Smooth muscle cell (in vitro differentiated cells): ENCODE results near the gene ST6GAL1. TPM values are rescaled to one million over a fixed set of nuclear protein-coding genes. Genes with fewer than 3 reads are reported as not detected.

Experiments used
- DNase-seq: peaks from one replicate; lab custom pipeline; 2025; ENCODE audit not compliant: unreplicated experiment; lab: John Stamatoyannopoulos, UW
- H2AFZ ChIP-seq: fragments of 200-600 bp; sonication (generic); 2 replicates; pipeline ENCODE4 v1.6.0; 2016; ENCODE audit warnings: antibody characterized with exemption, low read depth, mild to moderate bottlenecking
- H3F3A ChIP-seq: fragments of 200-600 bp; sonication (generic); 2 replicates; pipeline ENCODE4 v1.6.0; 2017; ENCODE audit warnings: antibody characterized with exemption, low read depth
- H3K27ac ChIP-seq: fragments of 200-600 bp; sonication (generic); 2 replicates; pipeline ENCODE4 v1.5.1; 2016; ENCODE audit warnings: low read depth, mild to moderate bottlenecking
- H3K27me3 ChIP-seq: fragments of 200-600 bp; sonication (generic); 2 replicates; pipeline ENCODE4 v1.6.1; 2016; ENCODE audit warnings: low read depth, mild to moderate bottlenecking
- H3K36me3 ChIP-seq: fragments of 200-600 bp; sonication (generic); 2 replicates; pipeline ENCODE4 v1.5.1; 2016; ENCODE audit warnings: low read depth
- H3K4me1 ChIP-seq: fragments of 200-600 bp; sonication (generic); 2 replicates; pipeline ENCODE4 v1.5.1; 2016; ENCODE audit warnings: low read depth
- H3K4me2 ChIP-seq: fragments of 200-600 bp; sonication (generic); 2 replicates; pipeline ENCODE4 v1.6.0; 2016; ENCODE audit warnings: mild to moderate bottlenecking
- H3K4me3 ChIP-seq: fragments of 200-600 bp; sonication (generic); 2 replicates; pipeline ENCODE4 v1.5.1; 2016; ENCODE audit warnings: mild to moderate bottlenecking
- H3K79me2 ChIP-seq: fragments of 200-600 bp; sonication (generic); 2 replicates; pipeline ENCODE4 v1.6.0; 2016; ENCODE audit warnings: low read depth, mild to moderate bottlenecking
- H3K9ac ChIP-seq: fragments of 200-600 bp; sonication (generic); 2 replicates; pipeline ENCODE4 v1.6.0; 2016; ENCODE audit warnings: low read depth
- H3K9me3 ChIP-seq: fragments of 200-600 bp; sonication (generic); replicated peaks from 2 replicates; pipeline ENCODE4 v1.5.1; 2016; ENCODE audit warnings: low read depth
- H4K20me1 ChIP-seq: fragments of 200-600 bp; sonication (generic); 2 replicates; pipeline ENCODE4 v1.6.0; 2016; ENCODE audit warnings: low read depth
- WGBS: methylation state at CpG from one replicate; pipeline ENCODE4 v1.1.7; 2016; ENCODE audit warnings: low lambda C conversion rate; 5-methylcytosine and 5-hydroxymethylcytosine counted together
- polyA plus RNA-seq: library from polyadenylated mRNA; unstranded; fragments of >200 nt; fragmentation: Nextera tagmentation; extraction: Ambion mirVana; gene quantifications from 2 replicates; pipeline ENCODE4 v1.2.1, GENCODE V29; 2016
- total RNA-seq: library from RNA; depleted of rRNA; stranded (reverse); fragments of >200 nt; gene quantifications from 2 replicates; pipeline ENCODE4 v1.2.3, GENCODE V29; 2014
- TF ChIP-seq, protein P1 (sequence below): fragments of 200-600 bp; sonication (generic); IDR thresholded peaks from 2 replicates; pipeline ENCODE4 v1.5.1; 2017; ENCODE audit warnings: borderline replicate concordance, mild to moderate bottlenecking, antibody characterized with exemption; ENCODE audit not compliant: insufficient read depth, poor library complexity, severe bottlenecking

ST6GAL1 gene
- total and polyA plus RNA-seq, 2 experiments from 2014 or later: 3.5 to 8.9 TPM

GRCh38 chr3:187122261-187122660 is 191.9 kb downstream of the ST6GAL1 start:
- Histone ChIP-seq H4K20me1 (no peaks in the 10 kb centered on the region), H3K27ac (no peak overlapping the region), H3K27me3 (no peaks in the 10 kb centered on the region), H3K9me3 (no peaks in the 10 kb centered on the region), H3K4me3 (no peak overlapping the region), H3F3A (no peaks in the 10 kb centered on the region), H2AFZ (no peak overlapping the region), H3K79me2 (no peaks in the 10 kb centered on the region), H3K9ac (no peak overlapping the region), H3K36me3 (no peaks in the 10 kb centered on the region), H3K4me2 (no peak overlapping the region), H3K4me1 (no peaks in the 10 kb centered on the region)
- 100% methylated on average over 1 of the region's 1 CpG for WGBS
- no peak for DNase-seq
- TF ChIP-seq, protein P1, sequence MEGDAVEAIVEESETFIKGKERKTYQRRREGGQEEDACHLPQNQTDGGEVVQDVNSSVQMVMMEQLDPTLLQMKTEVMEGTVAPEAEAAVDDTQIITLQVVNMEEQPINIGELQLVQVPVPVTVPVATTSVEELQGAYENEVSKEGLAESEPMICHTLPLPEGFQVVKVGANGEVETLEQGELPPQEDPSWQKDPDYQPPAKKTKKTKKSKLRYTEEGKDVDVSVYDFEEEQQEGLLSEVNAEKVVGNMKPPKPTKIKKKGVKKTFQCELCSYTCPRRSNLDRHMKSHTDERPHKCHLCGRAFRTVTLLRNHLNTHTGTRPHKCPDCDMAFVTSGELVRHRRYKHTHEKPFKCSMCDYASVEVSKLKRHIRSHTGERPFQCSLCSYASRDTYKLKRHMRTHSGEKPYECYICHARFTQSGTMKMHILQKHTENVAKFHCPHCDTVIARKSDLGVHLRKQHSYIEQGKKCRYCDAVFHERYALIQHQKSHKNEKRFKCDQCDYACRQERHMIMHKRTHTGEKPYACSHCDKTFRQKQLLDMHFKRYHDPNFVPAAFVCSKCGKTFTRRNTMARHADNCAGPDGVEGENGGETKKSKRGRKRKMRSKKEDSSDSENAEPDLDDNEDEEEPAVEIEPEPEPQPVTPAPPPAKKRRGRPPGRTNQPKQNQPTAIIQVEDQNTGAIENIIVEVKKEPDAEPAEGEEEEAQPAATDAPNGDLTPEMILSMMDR: no peak

GRCh38 chr3:187125319-187126031 is 195.1 kb downstream of the ST6GAL1 start:
- H3K4me2 ChIP-seq: no peak overlapping the region
- H3K9me3 ChIP-seq: no peaks in the 10 kb centered on the region
- H3K27me3 ChIP-seq: no peaks in the 10 kb centered on the region
- H3K36me3 ChIP-seq: no peaks in the 10 kb centered on the region
- H3K4me1 ChIP-seq: no peaks in the 10 kb centered on the region
- H3F3A ChIP-seq: no peaks in the 10 kb centered on the region
- no peaks in the 10 kb centered on the region for H3K79me2 ChIP-seq
- H3K27ac ChIP-seq: no peak overlapping the region
- no peak overlapping the region for H3K9ac ChIP-seq
- no peak for DNase-seq
- no peak overlapping the region for H3K4me3 ChIP-seq
- no peak overlapping the region for H2AFZ ChIP-seq
- 100% methylated on average over 6 of the region's 6 CpGs for WGBS
- TF ChIP-seq, protein P1: no peak
- H4K20me1 ChIP-seq: no peaks in the 10 kb centered on the region

Other genes starting within 250 kb of the ST6GAL1 start
- gene KNG1, start 213.2 kb upstream of the ST6GAL1 start, total RNA-seq: not detected in 2 replicates
- gene KNG1, start 213.2 kb upstream of the ST6GAL1 start, polyA plus RNA-seq: not detected in 2 replicates
- gene EIF4A2, start 146.9 kb upstream of the ST6GAL1 start, total RNA-seq: 438 and 486 TPM in 2 replicates
- 94.8 and 130 TPM in 2 replicates for gene EIF4A2, start 146.9 kb upstream of the ST6GAL1 start, polyA plus RNA-seq
- gene RFC4, start 124.0 kb upstream of the ST6GAL1 start, total RNA-seq: 36.4 and 45.5 TPM in 2 replicates
- 24.8 and 27.8 TPM in 2 replicates for gene RFC4, start 124.0 kb upstream of the ST6GAL1 start, polyA plus RNA-seq
- not detected in 2 replicates for gene ADIPOQ, start 87.8 kb upstream of the ST6GAL1 start, total RNA-seq
- not detected in 2 replicates for gene ADIPOQ, start 87.8 kb upstream of the ST6GAL1 start, polyA plus RNA-seq
- 31.6 and 44.2 TPM in 2 replicates for gene RPL39L, start 209.0 kb downstream of the ST6GAL1 start, total RNA-seq
- gene RPL39L, start 209.0 kb downstream of the ST6GAL1 start, polyA plus RNA-seq: 35.1 and 40.3 TPM in 2 replicates